Endothelial cell of umbilical vein (primary cell): ENCODE data around the gene C2. TPM values are rescaled to one million over a fixed set of nuclear protein-coding genes. Genes with fewer than 3 reads are reported as not detected.
A peak's percentile ranks its signal among the peaks of the same experiment; 100 is the strongest.

Source experiments
- BruUV-seq: library from RNA; stranded (reverse); fragments of 400-500 nt; replicated peaks from 2 replicates; lab custom pipeline; 2021; lab: Mats Ljungman, UMichigan
- CTCF ChIA-PET: fragments of 300-600, 350-600 bp; sonication (Branson Sonifier 250); formaldehyde crosslinking; loops from one replicate; lab custom pipeline; 2021; ENCODE audit warnings: antibody characterized with exemption, inconsistent platforms; lab: Charles Lee
- POLR2A ChIA-PET: fragments of 300-600, 350-600 bp; sonication (Branson Sonifier 250); formaldehyde crosslinking; loops from one replicate; lab custom pipeline; 2021; ENCODE audit warnings: antibody characterized with exemption, inconsistent platforms; lab: Charles Lee
- DNase-seq: peaks from one replicate; pipeline ENCODE4 v3.0.0-alpha.2; 2011; ENCODE audit warnings: low read depth, low spot score
- FAIRE-seq: peaks from 2 replicates; lab custom pipeline; 2011; peaks lifted over from hg19 to GRCh38; lab: Jason Lieb, UNC
- H2AFZ ChIP-seq: 2 replicates; pipeline ENCODE4 v1.6.0; 2012; ENCODE audit warnings: low read depth, low read length, control low read depth, inconsistent platforms
- H3K27ac ChIP-seq: 2 replicates; pipeline ENCODE4 v1.5.1; 2011; ENCODE audit warnings: low read depth, mild to moderate bottlenecking, control low read depth, low read length, moderate library complexity; ENCODE audit not compliant: insufficient read depth
- H3K27me3 ChIP-seq, 2 experiments: 2 replicates each; pipeline versions ENCODE4 v1.6.0 to v1.6.1; 2011; ENCODE audit warnings: low read length in 2 of 2, mixed read lengths in 1 of 2; ENCODE audit not compliant: control insufficient read depth in 2 of 2, insufficient read depth in 2 of 2
- H3K36me3 ChIP-seq, 2 experiments: 2 replicates in 1 of 2; 3 replicates in 1 of 2; pipeline ENCODE4 v1.5.1; 2011; ENCODE audit warnings: low read length in 2 of 2, mild to moderate bottlenecking in 1 of 2, moderate library complexity in 1 of 2; ENCODE audit not compliant: control insufficient read depth in 2 of 2, insufficient read depth in 2 of 2; ENCODE audit errors: extremely low read depth in 1 of 2
- H3K4me1 ChIP-seq: 3 replicates; pipeline ENCODE4 v1.5.1; 2011; ENCODE audit warnings: mild to moderate bottlenecking, low read length; ENCODE audit not compliant: control insufficient read depth, insufficient read depth; ENCODE audit errors: extremely low read depth
- H3K4me2 ChIP-seq: 2 replicates; pipeline ENCODE4 v1.6.1; 2011; ENCODE audit warnings: low read length, control low read depth, mixed read lengths; ENCODE audit not compliant: insufficient read depth
- H3K4me3 ChIP-seq, 3 experiments: fragments of 200-600 bp in 1 of 3; sonication (generic), shearing (Covaris generic) in 1 of 3; replicated peaks in 1 of 3; 2 replicates each; pipeline ENCODE4 v1.5.1; 2011 to 2016; ENCODE audit warnings: control low read depth in 3 of 3, low read length in 3 of 3, mild to moderate bottlenecking in 2 of 3, inconsistent platforms in 1 of 3, low read depth in 1 of 3, moderate library complexity in 1 of 3; ENCODE audit not compliant: insufficient read depth in 1 of 3
- H3K79me2 ChIP-seq: 2 replicates; pipeline ENCODE4 v1.6.0; 2012; ENCODE audit warnings: low read length, inconsistent platforms; ENCODE audit not compliant: control insufficient read depth, insufficient read depth
- H3K9ac ChIP-seq: replicated peaks from 2 replicates; pipeline ENCODE3; 2011; ENCODE audit warnings: low read length, control low read depth; ENCODE audit not compliant: insufficient read depth; ENCODE audit errors: extremely low read depth
- H3K9me1 ChIP-seq: replicated peaks from 3 replicates; pipeline ENCODE4 v1.6.0; 2011; ENCODE audit warnings: mild to moderate bottlenecking, low read length; ENCODE audit not compliant: control insufficient read depth, insufficient read depth; ENCODE audit errors: extremely low read depth
- H3K9me3 ChIP-seq: replicated peaks from 2 replicates; pipeline ENCODE4 v1.5.1; 2012; ENCODE audit warnings: low read length, inconsistent platforms; ENCODE audit not compliant: control insufficient read depth, insufficient read depth
- H4K20me1 ChIP-seq: replicated peaks from 2 replicates; pipeline ENCODE3; 2011; ENCODE audit warnings: mild to moderate bottlenecking, low read length; ENCODE audit not compliant: control insufficient read depth, insufficient read depth; ENCODE audit errors: extremely low read depth
- CTCF ChIP-seq, 2 donors: IDR thresholded peaks; 1 replicate in 1 of 2; 2 replicates in 1 of 2; pipeline ENCODE4 v1.5.1; 2011; ENCODE audit warnings: low read length in 2 of 2, mild to moderate bottlenecking in 2 of 2, moderate library complexity in 2 of 2, control low read depth in 1 of 2, inconsistent platforms in 1 of 2, low read depth in 1 of 2; ENCODE audit not compliant: insufficient read depth in 1 of 2; ENCODE audit errors: extremely low read depth in 1 of 2
- EZH2 ChIP-seq: IDR thresholded peaks from 2 replicates; pipeline ENCODE4 v1.6.1; 2012; ENCODE audit warnings: borderline replicate concordance, low read depth, mild to moderate bottlenecking, moderate library complexity, low read length, inconsistent platforms; ENCODE audit not compliant: severe bottlenecking
- FOS ChIP-seq: IDR thresholded peaks from 2 replicates; pipeline ENCODE4 v1.6.1; 2011; ENCODE audit warnings: mild to moderate bottlenecking, low read length, moderate library complexity, borderline replicate concordance; ENCODE audit not compliant: insufficient read depth
- GATA2 ChIP-seq: IDR thresholded peaks from 2 replicates; pipeline ENCODE4 v1.7.0; 2011; ENCODE audit warnings: low read depth, mild to moderate bottlenecking, moderate library complexity, mixed read lengths, low read length; ENCODE audit not compliant: insufficient read length, insufficient read depth
- JUN ChIP-seq: IDR thresholded peaks from 2 replicates; pipeline ENCODE4 v1.6.1; 2011; ENCODE audit warnings: borderline replicate concordance, low read depth; ENCODE audit not compliant: insufficient read length, insufficient read depth
- MAX ChIP-seq: IDR thresholded peaks from 2 replicates; pipeline ENCODE4 v1.6.1; 2011; ENCODE audit not compliant: insufficient read depth, insufficient read length
- MYC ChIP-seq: IDR thresholded peaks from one replicate; pipeline ENCODE4 v1.6.1; 2011; ENCODE audit warnings: mild to moderate bottlenecking, low read depth, low read length
- POLR2A ChIP-seq: IDR thresholded peaks from 2 replicates; pipeline ENCODE4 v1.6.1; 2012; ENCODE audit warnings: low read depth, mild to moderate bottlenecking, control low read depth, low read length
- POLR2AphosphoS5 ChIP-seq: IDR thresholded peaks from 2 replicates; pipeline ENCODE4 v1.6.1; 2012; ENCODE audit warnings: low read depth, mild to moderate bottlenecking, control low read depth, low read length, moderate library complexity; ENCODE audit not compliant: insufficient read depth
- dilution Hi-C: fragments of 300-500 bp; cut with MboI; formaldehyde crosslinking; loops from one replicate; pipeline ENCODE4 v1.15.0; 2019; ENCODE audit warnings: low sequenced_read_pairs; ENCODE audit not compliant: extremely low pct_ligation_motif_present
- intact Hi-C: fragments of 100-400 bp; cut with micrococcal nuclease; formaldehyde crosslinking; loops from one replicate; pipeline ENCODE4 v1.10.0; 2022
- polyA plus RNA-seq, 4 experiments: library from polyadenylated mRNA; depleted of rRNA in 3 of 4; stranded (reverse) in 3 of 4; unstranded in 1 of 4; fragments of >200 nt; gene quantifications; 2 replicates each; pipeline versions ENCODE4 v1.2.1 to v1.2.3, GENCODE V29; 2011 to 2012; ENCODE audit warnings: missing spikeins in 1 of 4
- total RNA-seq: library from RNA; stranded (reverse); gene quantifications from 2 replicates; pipeline ENCODE4 v1.2.3, GENCODE V29; 2021

C2 gene
- total and polyA plus RNA-seq, 2 donors (not counting 3 experiments of a cell fraction or from before 2014, with no cell fraction given): 0.60 TPM; not detected in 1

- H3K4me2 ChIP-seq: peak within 1 kb of the TSS; percentile 91
- no peaks in the 10 kb centered on the region for H3K9me3 ChIP-seq
- FAIRE-seq: peak; percentile 91
- ChIA-PET CTCF (interaction anchor here (1.6 kb wide), 2 partner anchors 20 to 896 kb away, joined by 3 to 8 read pairs; no protein-coding TSS in a partner anchor), POLR2A (interaction anchor here (0.5 kb wide), 1 partner anchor 371 kb away, joined by 4 read pairs; no protein-coding TSS in a partner anchor)
- H2AFZ ChIP-seq: peak within 1 kb of the TSS; percentile 61
- dilution Hi-C loops (no loop called here), intact Hi-C loops (loop anchor here (1.0 kb wide), 1 partner anchor 13 kb away; the partner anchor contains the start of gene SKIC2)
- peaks cover 5 to 24% of the 10 kb centered on the region in 2 experiments for H3K36me3 ChIP-seq
- H3K9ac ChIP-seq: peak within 1 kb of the TSS; percentile 82
- peaks cover 17% of the 10 kb centered on the region for H3K4me1 ChIP-seq
- peak; percentile 98 for DNase-seq
- peaks cover 29% of the 10 kb centered on the region for H3K79me2 ChIP-seq
- no TSS peak for BruUV-seq
- H4K20me1 ChIP-seq: no peaks in the 10 kb centered on the region
- TF ChIP-seq POLR2AphosphoS5 (peak; percentile 14), GATA2 (no peak), MAX (peak; percentile 20)
- no peaks in the 10 kb centered on the region for H3K27me3 ChIP-seq
- peak within 1 kb of the TSS; percentile 79 for H3K27ac ChIP-seq
- H3K4me3 ChIP-seq: peak within 1 kb of the TSS; percentile 51 to 73 (median 63)
- H3K9me1 ChIP-seq: no peaks in the 10 kb centered on the region
These were observed 44.6 kb downstream of the C2 start, which contains the start of gene DXO for GRCh38 chr6:31971993-31972708. DXO (minus strand) TSS chr6:31972138; CDS start chr6:31971675, 463 bp downstream.

- Histone ChIP-seq H4K20me1 (no peaks in the 10 kb centered on the region), H3K9me1 (no peaks in the 10 kb centered on the region), H3K4me3 (peak overlapping the region; percentile 36 to 73 (median 63)), H3K4me2 (peak overlapping the region; percentile 91), H3K36me3 (peaks cover 2 to 17% of the 10 kb centered on the region in 2 experiments), H2AFZ (peak overlapping the region; percentile 36), H3K79me2 (peaks cover 29% of the 10 kb centered on the region), H3K27me3 (no peaks in the 10 kb centered on the region), H3K4me1 (peaks cover 17% of the 10 kb centered on the region), H3K27ac (peak overlapping the region; percentile 79), H3K9ac (peak overlapping the region; percentile 82), H3K9me3 (no peaks in the 10 kb centered on the region)
- FAIRE-seq (peak; percentile 52), DNase-seq (peak; percentile 23)
- TSS peak; percentile 80 for BruUV-seq
- no peak for TF ChIP-seq CTCF (IDR thresholded peaks at IDR 0.05; ENCODE audit: extremely low read depth in 1 of 2, insufficient read depth in 1 of 2, low read depth in 1 of 2, low read length in 2 of 2)
- no peak for TF ChIP-seq EZH2
- no peak for TF ChIP-seq GATA2
- TF ChIP-seq FOS: no peak
- TF ChIP-seq MYC: no peak
- no peak for TF ChIP-seq MAX
- no peak for TF ChIP-seq POLR2A
- no peak for TF ChIP-seq JUN
- TF ChIP-seq POLR2AphosphoS5: no peak
- POLR2A ChIA-PET: no interaction called here
- CTCF ChIA-PET: interaction anchor here (1.1 to 1.6 kb wide), 3 partner anchors 20 to 895 kb away, joined by 3 to 8 read pairs (median 3); no protein-coding TSS in a partner anchor
- intact Hi-C loops: loop anchor here (1.0 kb wide), 1 partner anchor 14 kb away; the partner anchor contains the start of gene SKIC2
- dilution Hi-C loops: no loop called here
These were observed 45.3 kb downstream of the C2 start for GRCh38 chr6:31972709-31973350.
